SK-N-SH (cell line): ENCODE results near the gene ZNF747. TPM values are rescaled to one million over a fixed set of nuclear protein-coding genes. Genes with fewer than 3 reads are reported as not detected.

Experiments
- CTCF ChIA-PET: fragments of 300-600, 350-600 bp; formaldehyde crosslinking; extraction: SDS; loops from one replicate; lab custom pipeline; 2021; lab: Yijun Ruan, JAX
- POLR2A ChIA-PET: fragments of 350-600 bp; sonication (Branson Sonifier 250); formaldehyde crosslinking; extraction: SDS; loops from one replicate; lab custom pipeline; 2020; ENCODE audit warnings: antibody characterized with exemption, inconsistent platforms; lab: Yijun Ruan, JAX
- DNase-seq: peaks from one replicate; pipeline ENCODE4 v3.0.0; 2012
- H2AFZ ChIP-seq: fragments of 200-600 bp; sonication (generic); 2 replicates; pipeline ENCODE4 v1.8.1; 2016; ENCODE audit warnings: antibody characterized with exemption, mild to moderate bottlenecking, low read depth
- H3F3A ChIP-seq: fragments of 200-600 bp; sonication (generic); replicated peaks from 2 replicates; pipeline ENCODE3; 2016; ENCODE audit warnings: antibody characterized with exemption, mild to moderate bottlenecking; ENCODE audit not compliant: insufficient read depth
- H3K27ac ChIP-seq, 2 experiments: fragments of 200-500 bp in 1 of 2; fragments of 200-600 bp in 1 of 2; sonication (Bioruptor generic) in 1 of 2; sonication (generic), shearing (Covaris generic) in 1 of 2; 2 replicates each; pipeline versions ENCODE4 v1.5.1 to v1.6.1; 2014 to 2016; ENCODE audit warnings: low read depth in 2 of 2, inconsistent platforms in 1 of 2, low read length in 1 of 2, mild to moderate bottlenecking in 1 of 2, mixed read lengths in 1 of 2
- H3K27me3 ChIP-seq: fragments of 200-600 bp; sonication (generic), shearing (Covaris generic); 2 replicates; pipeline ENCODE4 v1.6.1; 2016; ENCODE audit warnings: mixed run types; ENCODE audit not compliant: insufficient read depth
- H3K36me3 ChIP-seq, 2 experiments: fragments of 200-500 bp in 1 of 2; fragments of 200-600 bp in 1 of 2; sonication (Bioruptor generic) in 1 of 2; sonication (generic) in 1 of 2; replicated peaks in 1 of 2; 2 replicates each; pipeline versions ENCODE3 to v1.5.1; 2014 to 2016; ENCODE audit warnings: low read length in 1 of 2, mild to moderate bottlenecking in 1 of 2; ENCODE audit not compliant: insufficient read depth in 2 of 2, control insufficient read depth in 1 of 2
- H3K4me1 ChIP-seq, 2 experiments: fragments of 200-500 bp in 1 of 2; fragments of 200-600 bp in 1 of 2; sonication (Bioruptor generic) in 1 of 2; sonication (generic), shearing (Covaris generic) in 1 of 2; 2 replicates each; pipeline versions ENCODE4 v1.5.1 to v1.6.1; 2014 to 2016; ENCODE audit warnings: low read depth in 1 of 2, low read length in 1 of 2, mixed run types in 1 of 2; ENCODE audit not compliant: insufficient read depth in 2 of 2, control insufficient read depth in 1 of 2
- H3K4me2 ChIP-seq: fragments of 200-600 bp; sonication (generic), shearing (Covaris generic); 2 replicates; pipeline ENCODE4 v1.6.1; 2017; ENCODE audit warnings: mixed run types
- H3K4me3 ChIP-seq, 2 experiments: fragments of 200-500 bp in 1 of 2; fragments of 200-600 bp in 1 of 2; sonication (Bioruptor generic) in 1 of 2; sonication (generic), shearing (Covaris generic) in 1 of 2; 2 replicates each; pipeline versions ENCODE4 v1.5.1 to v1.8.1; 2014 to 2016; ENCODE audit warnings: low read depth in 2 of 2, inconsistent platforms in 1 of 2, low read length in 1 of 2, mild to moderate bottlenecking in 1 of 2, mixed read lengths in 1 of 2, moderate library complexity in 1 of 2
- H3K79me2 ChIP-seq: fragments of 200-600 bp; sonication (generic); 2 replicates; pipeline ENCODE4 v1.8.1; 2017; ENCODE audit warnings: mild to moderate bottlenecking; ENCODE audit not compliant: insufficient read depth
- H3K9ac ChIP-seq: fragments of 200-600 bp; sonication (generic); 2 replicates; pipeline ENCODE4 v1.6.1; 2017; ENCODE audit warnings: mixed run types
- H3K9me2 ChIP-seq: fragments of 200-600 bp; sonication (generic); 2 replicates; pipeline ENCODE4 v1.6.1; 2017; ENCODE audit warnings: mixed run types
- H3K9me3 ChIP-seq: fragments of 200-600 bp; sonication (generic); 2 replicates; pipeline ENCODE4 v1.6.1; 2017; ENCODE audit warnings: mixed run types, mild to moderate bottlenecking, moderate library complexity
- H4K20me1 ChIP-seq: fragments of 200-600 bp; sonication (generic); 2 replicates; pipeline ENCODE4 v1.6.1; 2017; ENCODE audit warnings: mild to moderate bottlenecking, mixed run types; ENCODE audit not compliant: insufficient read depth
- CHD2 ChIP-seq: fragments of 150-350 bp; IDR thresholded peaks from 2 replicates; pipeline ENCODE4 v1.6.1; 2018; ENCODE audit warnings: low read length; ENCODE audit not compliant: partially characterized antibody
- ELF1 ChIP-seq: IDR thresholded peaks from 2 replicates; pipeline ENCODE4 v1.4.0; 2012
- EP300 ChIP-seq, 2 experiments: IDR thresholded peaks; 2 replicates each; pipeline versions ENCODE4 v1.4.0 to v1.6.1; 2012; ENCODE audit warnings: borderline replicate concordance in 1 of 2, low read depth in 1 of 2, low read length in 1 of 2
- EZH2phosphoT487 ChIP-seq: fragments of 200-600 bp; sonication (generic); IDR thresholded peaks from 2 replicates; pipeline ENCODE4 v1.6.1; 2017; ENCODE audit warnings: low read depth, mixed run types, mild to moderate bottlenecking, antibody characterized with exemption, moderate library complexity, borderline replicate concordance
- FOXJ3 ChIP-seq: sonication (generic); formaldehyde crosslinking; IDR thresholded peaks from 2 replicates; pipeline ENCODE4 v1.5.1; 2020; ENCODE audit warnings: mild to moderate bottlenecking, missing genetic modification reagents
- GATA2 ChIP-seq: sonication (generic); formaldehyde crosslinking; IDR thresholded peaks from 2 replicates; pipeline ENCODE4 v1.5.0; 2020; ENCODE audit warnings: mild to moderate bottlenecking, missing genetic modification reagents
- JUND ChIP-seq: IDR thresholded peaks from 2 replicates; pipeline ENCODE4 v1.4.0; 2012
- MEF2A ChIP-seq: IDR thresholded peaks from 2 replicates; pipeline ENCODE4 v1.4.0; 2012; ENCODE audit warnings: low read depth, borderline replicate concordance
- POLR2AphosphoS5 ChIP-seq: IDR thresholded peaks from 2 replicates; pipeline ENCODE4 v1.6.1; 2012; ENCODE audit warnings: low read depth, low read length
- RAD21 ChIP-seq: IDR thresholded peaks from 2 replicates; pipeline ENCODE4 v1.6.1; 2012; ENCODE audit warnings: mild to moderate bottlenecking, low read length
- RCOR1 ChIP-seq: fragments of 150-350 bp; IDR thresholded peaks from 2 replicates; pipeline ENCODE4 v1.6.1; 2017; ENCODE audit warnings: antibody characterized with exemption, low read length
- SIN3A ChIP-seq: IDR thresholded peaks from 2 replicates; pipeline ENCODE4 v1.6.1; 2012; ENCODE audit warnings: low read depth, mild to moderate bottlenecking, low read length, moderate library complexity, borderline replicate concordance
- TCF12 ChIP-seq: IDR thresholded peaks from 2 replicates; pipeline ENCODE4 v1.4.0; 2012
- TEAD4 ChIP-seq: IDR thresholded peaks from 2 replicates; pipeline ENCODE4 v1.4.0; 2012; ENCODE audit warnings: mild to moderate bottlenecking, borderline replicate concordance; ENCODE audit not compliant: insufficient read depth
- YY1 ChIP-seq: IDR thresholded peaks from 2 replicates; pipeline ENCODE4 v1.4.0; 2012; ENCODE audit warnings: low read depth, mild to moderate bottlenecking
- WGBS: methylation state at CpG from one replicate; pipeline ENCODE4 v1.1.6; 2017; ENCODE audit warnings: low lambda C conversion rate; 5-methylcytosine and 5-hydroxymethylcytosine counted together
- polyA plus RNA-seq, 3 experiments: library from polyadenylated mRNA; depleted of rRNA; stranded (reverse); fragments of >200 nt; gene quantifications; 2 replicates each; pipeline ENCODE4 v1.2.3, GENCODE V29; 2012
- TF ChIP-seq, protein P1 (sequence below): fragments of 200-600 bp; sonication (generic); IDR thresholded peaks from 2 replicates; pipeline ENCODE4 v1.6.1; 2017; ENCODE audit warnings: antibody characterized with exemption, mild to moderate bottlenecking, moderate library complexity
- TF ChIP-seq, protein P2 (sequence below): IDR thresholded peaks from 2 replicates; pipeline ENCODE4 v1.4.0; 2012; ENCODE audit warnings: low read depth, borderline replicate concordance
- TF ChIP-seq, protein P3 (sequence below): IDR thresholded peaks from 2 replicates; pipeline ENCODE4 v1.4.0; 2012; ENCODE audit warnings: low read depth, borderline replicate concordance

Gene ZNF747
- polyA plus RNA-seq, 1 of the 3 experiments (the other 2 are of a cell fraction): 5.8 TPM

DNA sequence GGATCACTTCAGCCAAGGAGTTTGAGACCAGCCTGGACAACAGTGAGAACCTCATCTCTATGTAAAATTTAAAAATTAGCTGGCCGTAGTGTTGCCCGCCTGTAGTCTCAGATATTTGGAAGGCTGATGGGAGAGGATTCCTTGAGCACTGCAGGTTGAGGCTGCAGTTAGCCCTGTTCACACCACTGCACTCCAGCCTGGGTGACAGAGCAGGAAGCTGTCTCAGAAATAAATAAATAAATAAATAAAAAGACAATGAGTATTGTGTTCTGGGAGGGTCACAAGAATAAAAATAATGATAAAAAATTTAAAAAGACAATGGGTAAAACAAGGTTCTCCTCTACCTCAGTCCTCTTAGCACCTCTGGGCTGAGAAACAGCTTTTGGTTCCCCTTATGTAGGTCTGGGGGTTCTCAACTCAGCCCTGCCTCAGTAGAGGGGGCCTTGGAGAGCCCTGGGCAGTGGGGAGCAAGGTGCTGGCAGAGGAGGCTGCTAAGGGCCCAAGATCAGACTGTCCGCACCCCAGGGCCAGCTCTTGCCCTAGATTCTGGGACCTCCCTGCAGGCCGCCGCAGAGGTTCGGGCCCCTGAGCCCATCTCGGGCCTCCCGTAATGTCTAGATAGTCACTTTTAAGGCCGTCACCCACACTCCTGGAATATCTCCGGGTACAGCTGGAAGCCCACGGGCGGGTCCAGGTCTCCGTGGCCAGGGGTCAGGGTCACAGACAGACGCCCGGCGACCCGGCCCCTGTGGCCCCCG lies 20.1 kb upstream of the ZNF747 start:
- no peaks in the 10 kb centered on the region for H4K20me1 ChIP-seq
- H3K27ac ChIP-seq: no peak overlapping the region
- ChIA-PET CTCF (interaction anchor here (4.1 kb wide), 1 partner anchor 18 kb away, joined by 16 read pairs; no protein-coding TSS in a partner anchor), POLR2A (interaction anchor here (0.6 kb wide), 1 partner anchor 14 kb away, joined by 3 read pairs; no protein-coding TSS in a partner anchor)
- peaks cover 0 to 6% of the 10 kb centered on the region in 2 experiments; a peak in 1 of 4 replicates for H3K4me1 ChIP-seq
- TF ChIP-seq FOXJ3 (no peak), TEAD4 (no peak), EP300 (IDR thresholded peaks at IDR 0.05; ENCODE audit: borderline replicate concordance in 1 of 2, low read depth in 1 of 2, low read length in 1 of 2) (no peak), CHD2 (no peak), RAD21 (no peak), EZH2phosphoT487 (no peak), GATA2 (no peak), POLR2AphosphoS5 (no peak), JUND (no peak), RCOR1 (no peak), SIN3A (no peak), ELF1 (no peak), TCF12 (no peak), MEF2A (no peak), YY1 (no peak)
- TF ChIP-seq, protein P1, sequence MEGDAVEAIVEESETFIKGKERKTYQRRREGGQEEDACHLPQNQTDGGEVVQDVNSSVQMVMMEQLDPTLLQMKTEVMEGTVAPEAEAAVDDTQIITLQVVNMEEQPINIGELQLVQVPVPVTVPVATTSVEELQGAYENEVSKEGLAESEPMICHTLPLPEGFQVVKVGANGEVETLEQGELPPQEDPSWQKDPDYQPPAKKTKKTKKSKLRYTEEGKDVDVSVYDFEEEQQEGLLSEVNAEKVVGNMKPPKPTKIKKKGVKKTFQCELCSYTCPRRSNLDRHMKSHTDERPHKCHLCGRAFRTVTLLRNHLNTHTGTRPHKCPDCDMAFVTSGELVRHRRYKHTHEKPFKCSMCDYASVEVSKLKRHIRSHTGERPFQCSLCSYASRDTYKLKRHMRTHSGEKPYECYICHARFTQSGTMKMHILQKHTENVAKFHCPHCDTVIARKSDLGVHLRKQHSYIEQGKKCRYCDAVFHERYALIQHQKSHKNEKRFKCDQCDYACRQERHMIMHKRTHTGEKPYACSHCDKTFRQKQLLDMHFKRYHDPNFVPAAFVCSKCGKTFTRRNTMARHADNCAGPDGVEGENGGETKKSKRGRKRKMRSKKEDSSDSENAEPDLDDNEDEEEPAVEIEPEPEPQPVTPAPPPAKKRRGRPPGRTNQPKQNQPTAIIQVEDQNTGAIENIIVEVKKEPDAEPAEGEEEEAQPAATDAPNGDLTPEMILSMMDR: no peak
- TF ChIP-seq, protein P2, sequence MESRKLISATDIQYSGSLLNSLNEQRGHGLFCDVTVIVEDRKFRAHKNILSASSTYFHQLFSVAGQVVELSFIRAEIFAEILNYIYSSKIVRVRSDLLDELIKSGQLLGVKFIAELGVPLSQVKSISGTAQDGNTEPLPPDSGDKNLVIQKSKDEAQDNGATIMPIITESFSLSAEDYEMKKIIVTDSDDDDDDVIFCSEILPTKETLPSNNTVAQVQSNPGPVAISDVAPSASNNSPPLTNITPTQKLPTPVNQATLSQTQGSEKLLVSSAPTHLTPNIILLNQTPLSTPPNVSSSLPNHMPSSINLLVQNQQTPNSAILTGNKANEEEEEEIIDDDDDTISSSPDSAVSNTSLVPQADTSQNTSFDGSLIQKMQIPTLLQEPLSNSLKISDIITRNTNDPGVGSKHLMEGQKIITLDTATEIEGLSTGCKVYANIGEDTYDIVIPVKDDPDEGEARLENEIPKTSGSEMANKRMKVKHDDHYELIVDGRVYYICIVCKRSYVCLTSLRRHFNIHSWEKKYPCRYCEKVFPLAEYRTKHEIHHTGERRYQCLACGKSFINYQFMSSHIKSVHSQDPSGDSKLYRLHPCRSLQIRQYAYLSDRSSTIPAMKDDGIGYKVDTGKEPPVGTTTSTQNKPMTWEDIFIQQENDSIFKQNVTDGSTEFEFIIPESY: no peak
- TF ChIP-seq, protein P3, sequence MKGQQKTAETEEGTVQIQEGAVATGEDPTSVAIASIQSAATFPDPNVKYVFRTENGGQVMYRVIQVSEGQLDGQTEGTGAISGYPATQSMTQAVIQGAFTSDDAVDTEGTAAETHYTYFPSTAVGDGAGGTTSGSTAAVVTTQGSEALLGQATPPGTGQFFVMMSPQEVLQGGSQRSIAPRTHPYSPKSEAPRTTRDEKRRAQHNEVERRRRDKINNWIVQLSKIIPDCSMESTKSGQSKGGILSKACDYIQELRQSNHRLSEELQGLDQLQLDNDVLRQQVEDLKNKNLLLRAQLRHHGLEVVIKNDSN: no peak
- H3F3A ChIP-seq: peaks cover 4% of the 10 kb centered on the region
- no peaks in the 10 kb centered on the region for H3K9me2 ChIP-seq
- no peak overlapping the region for H3K4me3 ChIP-seq
- no peaks in the 10 kb centered on the region for H3K27me3 ChIP-seq
- H3K36me3 ChIP-seq: peaks cover 0 to 21% of the 10 kb centered on the region in 2 experiments
- H2AFZ ChIP-seq: no peak overlapping the region
- H3K9ac ChIP-seq: no peak overlapping the region
- H3K9me3 ChIP-seq: no peaks in the 10 kb centered on the region
- H3K79me2 ChIP-seq: peaks cover 26% of the 10 kb centered on the region
- DNase-seq: no peak
- no peak overlapping the region for H3K4me2 ChIP-seq
- WGBS: 94% methylated on average over 12 of the region's 18 CpGs
